ENCODE measurements around the gene BEX1.
"Not testable (repeated sequence)": the region's sequence is repeated elsewhere in the genome, so short reads cannot be mapped to it uniquely, and the experiment has no call there.

Gene BEX1

DNA sequence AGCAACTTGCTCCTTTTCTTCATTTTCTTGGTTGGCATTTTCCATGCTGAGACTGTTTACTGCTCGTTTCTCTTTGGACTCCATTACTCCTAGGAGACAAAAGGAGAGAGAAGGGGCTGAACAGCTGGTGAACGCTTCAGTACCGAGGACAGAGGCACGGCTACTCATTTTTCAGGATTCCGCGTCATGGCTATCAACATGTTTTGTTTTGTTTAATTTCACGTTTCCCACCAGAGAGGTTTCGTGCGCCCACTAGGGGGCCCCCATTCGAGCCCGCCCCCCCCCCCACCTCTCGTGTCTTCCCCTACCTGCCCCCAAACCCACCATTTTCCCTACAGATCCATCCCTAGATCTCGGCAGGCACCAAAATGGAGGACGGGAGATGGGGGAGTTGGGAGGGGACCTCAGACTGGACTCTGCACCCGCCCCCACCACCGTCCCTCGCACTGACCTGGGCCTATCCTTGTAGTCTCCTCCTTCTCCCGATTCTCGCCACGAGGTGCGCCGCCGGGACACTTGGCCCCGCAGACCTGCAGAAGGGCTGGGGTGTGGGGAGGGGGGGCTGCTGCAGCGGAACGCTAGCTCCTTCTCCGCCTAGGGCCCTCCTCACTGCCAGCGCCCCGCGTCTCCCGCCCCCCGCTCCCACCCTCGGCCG is 653 bp downstream of the BEX1 start:
- ChIA-PET POLR2A (no interaction called here), CTCF (no interaction called here)
- TF ChIP-seq ZNF384 (IDR thresholded peaks at IDR 0.05), result no peak
- no peak for TF ChIP-seq L3MBTL2 (conservative IDR thresholded peaks at IDR 0.05)
- TF ChIP-seq FOXA1 (IDR thresholded peaks at IDR 0.05), result no peak
- TF ChIP-seq LEF1 (IDR thresholded peaks at IDR 0.05; ENCODE audit: borderline replicate concordance), result no peak
- no peak for TF ChIP-seq BHLHE40 (IDR thresholded peaks at IDR 0.05; ENCODE audit: borderline replicate concordance)
- no peak for DNase-seq (ENCODE audit: extremely low spot score)

DNA sequence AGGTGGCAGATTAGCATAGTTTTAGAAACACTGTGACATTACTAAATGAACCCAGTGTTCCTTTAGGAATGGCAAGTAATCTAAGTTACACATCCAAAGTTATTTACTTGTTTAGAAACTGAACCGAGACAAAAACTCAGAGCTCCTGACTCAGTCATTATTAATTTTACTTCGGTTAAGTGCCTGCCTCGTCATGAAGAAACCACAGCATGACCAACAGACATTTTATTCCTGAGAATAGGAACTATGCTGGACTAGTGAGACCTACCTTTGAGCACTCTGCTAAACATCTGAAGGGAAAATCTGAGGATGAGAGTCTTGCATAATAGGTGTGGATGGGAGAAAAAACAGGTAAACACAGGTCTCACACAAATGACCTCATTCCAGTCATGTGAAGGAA is 2.5 kb downstream of the BEX1 start:
- ChIA-PET POLR2A (no interaction called here), CTCF (interaction anchor here (0.6 kb wide), 2 partner anchors 61 to 337 kb away, joined by 3 to 8 read pairs; no protein-coding TSS in a partner anchor)
- TF ChIP-seq LEF1 (IDR thresholded peaks at IDR 0.05; ENCODE audit: borderline replicate concordance) (no peak), ELF4 (IDR thresholded peaks at IDR 0.05) (no peak), SP1 (IDR thresholded peaks at IDR 0.05) (no peak), BHLHE40 (IDR thresholded peaks at IDR 0.05; ENCODE audit: borderline replicate concordance) (no peak), L3MBTL2 (conservative IDR thresholded peaks at IDR 0.05) (no peak), CTBP1 (IDR thresholded peaks at IDR 0.05; ENCODE audit: borderline replicate concordance) (no peak), FOXK2 (IDR thresholded peaks at IDR 0.05) (no peak), HDGF (IDR thresholded peaks at IDR 0.05; ENCODE audit: borderline replicate concordance) (no peak), TARDBP (IDR thresholded peaks at IDR 0.05) (no peak), NFRKB (IDR thresholded peaks at IDR 0.05) (no peak)
- TF ChIP-seq, protein P1, sequence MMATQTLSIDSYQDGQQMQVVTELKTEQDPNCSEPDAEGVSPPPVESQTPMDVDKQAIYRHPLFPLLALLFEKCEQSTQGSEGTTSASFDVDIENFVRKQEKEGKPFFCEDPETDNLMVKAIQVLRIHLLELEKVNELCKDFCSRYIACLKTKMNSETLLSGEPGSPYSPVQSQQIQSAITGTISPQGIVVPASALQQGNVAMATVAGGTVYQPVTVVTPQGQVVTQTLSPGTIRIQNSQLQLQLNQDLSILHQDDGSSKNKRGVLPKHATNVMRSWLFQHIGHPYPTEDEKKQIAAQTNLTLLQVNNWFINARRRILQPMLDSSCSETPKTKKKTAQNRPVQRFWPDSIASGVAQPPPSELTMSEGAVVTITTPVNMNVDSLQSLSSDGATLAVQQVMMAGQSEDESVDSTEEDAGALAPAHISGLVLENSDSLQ (IDR thresholded peaks at IDR 0.05), result no peak
- DNase-seq (ENCODE audit: extremely low spot score), result no peak

DNA sequence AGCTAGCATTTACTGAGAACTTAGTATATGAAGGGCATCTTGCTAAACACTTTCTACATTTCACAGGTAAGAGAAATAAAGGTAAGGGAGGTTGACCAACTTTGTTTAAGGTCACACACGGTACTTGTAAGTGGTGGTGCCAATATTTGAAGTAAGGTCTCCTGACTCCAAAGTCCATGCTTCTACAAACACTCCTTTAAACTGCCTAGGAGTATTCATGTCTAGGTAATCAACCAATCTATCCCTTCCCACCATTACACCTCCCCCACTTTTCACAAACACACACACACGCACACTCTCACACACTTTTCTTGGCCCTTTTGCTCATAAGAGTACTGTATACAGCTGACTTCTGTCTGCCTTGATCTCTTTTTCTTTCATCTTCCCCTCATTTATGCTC is 7.1 kb downstream of the BEX1 start:
- CTCF ChIA-PET, result no interaction called here
- DNase-seq (ENCODE audit: extremely low spot score), result no peak
- TF ChIP-seq ELF4 (IDR thresholded peaks at IDR 0.05), result no peak
- TF ChIP-seq L3MBTL2 (conservative IDR thresholded peaks at IDR 0.05), result no peak
- no peak for TF ChIP-seq FOXK2 (IDR thresholded peaks at IDR 0.05)
- POLR2A ChIA-PET, result no interaction called here

DNA sequence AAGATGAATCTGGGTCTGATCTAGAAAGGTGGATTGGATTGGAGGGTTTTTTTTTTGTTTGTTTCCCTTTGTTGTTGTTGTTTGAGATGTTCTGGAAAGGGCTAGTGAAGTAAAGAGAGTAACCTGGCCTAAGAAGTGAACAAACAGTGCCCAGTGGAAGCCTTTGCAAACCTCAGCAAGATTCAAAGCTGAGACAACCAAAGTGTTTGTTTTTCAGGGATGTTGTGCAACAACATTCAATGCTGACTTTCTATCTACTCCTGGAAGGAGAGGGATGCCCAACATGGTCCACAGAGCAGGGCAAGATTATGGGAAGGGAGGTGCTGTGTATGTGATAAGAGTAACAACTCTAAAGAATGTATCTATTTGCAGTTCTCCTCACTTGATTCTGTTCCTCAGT is 11.3 kb downstream of the BEX1 start:
- TF ChIP-seq HDGF (IDR thresholded peaks at IDR 0.05; ENCODE audit: borderline replicate concordance) (no peak), LEF1 (IDR thresholded peaks at IDR 0.05; ENCODE audit: borderline replicate concordance) (no peak), NFRKB (IDR thresholded peaks at IDR 0.05) (no peak), CTBP1 (IDR thresholded peaks at IDR 0.05; ENCODE audit: borderline replicate concordance) (no peak), FOXK2 (IDR thresholded peaks at IDR 0.05) (no peak), L3MBTL2 (conservative IDR thresholded peaks at IDR 0.05) (no peak), ZNF384 (IDR thresholded peaks at IDR 0.05) (no peak), SP1 (IDR thresholded peaks at IDR 0.05) (no peak), ELF4 (IDR thresholded peaks at IDR 0.05) (no peak)
- TF ChIP-seq, protein P1 (IDR thresholded peaks at IDR 0.05), result no peak
- no peak for DNase-seq (ENCODE audit: extremely low spot score)
- ChIA-PET POLR2A (no interaction called here), CTCF (no interaction called here)

DNA sequence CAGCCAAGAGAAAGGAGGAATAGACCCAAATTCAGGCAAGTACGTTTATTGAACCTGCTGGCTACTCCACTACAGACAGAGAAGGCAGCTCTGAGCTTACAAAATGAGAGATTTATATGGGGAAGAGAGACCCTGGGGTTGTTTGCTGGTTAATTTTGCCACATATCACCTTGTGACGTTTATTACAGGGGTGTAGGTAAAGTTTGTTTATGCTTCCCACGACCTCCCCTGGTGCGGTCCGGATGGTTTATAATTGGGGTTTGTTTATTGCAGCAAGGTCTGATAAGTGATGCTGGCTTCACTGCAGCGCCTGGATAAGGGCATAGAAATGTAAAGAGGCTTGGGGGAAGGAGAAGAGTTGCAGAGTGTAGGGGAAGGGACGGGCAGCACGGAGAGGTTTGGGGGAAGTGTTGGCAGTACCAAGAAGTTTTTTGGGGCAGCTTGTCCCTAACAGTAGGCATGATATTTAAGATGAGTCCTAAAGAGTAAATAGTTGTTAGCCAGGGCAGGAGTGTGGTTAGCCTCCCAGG is 12.6 kb downstream of the BEX1 start:
- no peak for DNase-seq (ENCODE audit: extremely low spot score)
- ChIA-PET CTCF (interaction anchor here (0.6 to 1.2 kb wide), 2 partner anchors 100 to 832 kb away, joined by 3 to 4 read pairs; no protein-coding TSS in a partner anchor), POLR2A (no interaction called here)
- TF ChIP-seq CTBP1 (IDR thresholded peaks at IDR 0.05; ENCODE audit: borderline replicate concordance) (peak; percentile 18; the same call in 1 of the 2 replicates), TARDBP (IDR thresholded peaks at IDR 0.05) (no peak)
- TF ChIP-seq, protein P1 (IDR thresholded peaks at IDR 0.05), result peak; percentile 57; the same call in 1 of the 2 replicates

DNA sequence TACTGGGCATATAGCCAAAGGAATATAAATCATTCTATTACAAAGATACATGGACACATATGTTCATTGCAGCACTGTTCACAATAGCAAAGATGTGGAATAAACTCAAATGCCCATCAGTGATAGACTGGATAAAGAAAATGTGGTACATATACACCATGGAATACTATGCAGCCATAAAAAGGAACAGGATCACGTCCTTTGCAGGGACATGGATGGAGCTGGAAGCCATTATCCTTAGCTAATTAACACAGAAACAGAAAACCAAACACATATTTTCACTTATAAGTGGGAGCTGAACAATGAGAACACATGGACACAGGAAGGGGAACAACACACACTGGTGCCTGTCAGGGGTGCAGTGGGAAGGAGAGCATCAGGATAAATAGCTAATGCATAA is 30.6 kb downstream of the BEX1 start:
- CTCF ChIA-PET; POLR2A ChIA-PET; DNase-seq (ENCODE audit: extremely low spot score): not testable (repeated sequence)

DNA sequence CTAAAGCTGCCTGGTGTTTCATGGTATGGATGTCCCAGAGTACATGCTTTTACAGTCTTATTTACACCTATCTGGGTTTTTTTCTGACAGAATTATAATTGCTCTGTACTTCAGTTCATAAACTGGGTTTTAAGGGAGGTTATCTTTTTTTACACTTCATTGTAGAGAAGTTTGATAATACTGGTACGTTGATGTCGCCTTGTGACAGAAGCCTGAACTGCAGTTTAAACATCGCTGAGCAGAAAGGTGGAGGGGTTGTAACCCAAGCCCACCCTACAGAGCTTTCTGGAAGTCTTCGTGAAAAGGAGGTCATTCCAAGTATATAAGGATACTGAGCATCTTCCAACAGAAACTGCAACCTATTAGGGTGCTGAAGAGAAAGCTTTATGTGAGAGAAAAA is 46.4 kb downstream of the BEX1 start:
- ChIA-PET CTCF (interaction anchor here (1.4 kb wide), 1 partner anchor 66 kb away, joined by 8 read pairs; no protein-coding TSS in a partner anchor), POLR2A (no interaction called here)
- TF ChIP-seq ELF4 (IDR thresholded peaks at IDR 0.05) (no peak), FOXK2 (IDR thresholded peaks at IDR 0.05) (no peak), LEF1 (IDR thresholded peaks at IDR 0.05; ENCODE audit: borderline replicate concordance) (no peak), FOXM1 (IDR thresholded peaks at IDR 0.05; ENCODE audit: borderline replicate concordance) (no peak), SP1 (IDR thresholded peaks at IDR 0.05) (no peak), L3MBTL2 (conservative IDR thresholded peaks at IDR 0.05) (no peak), ZNF384 (IDR thresholded peaks at IDR 0.05) (no peak), BHLHE40 (IDR thresholded peaks at IDR 0.05; ENCODE audit: borderline replicate concordance) (no peak), NFRKB (IDR thresholded peaks at IDR 0.05) (no peak), HDGF (IDR thresholded peaks at IDR 0.05; ENCODE audit: borderline replicate concordance) (no peak), TARDBP (IDR thresholded peaks at IDR 0.05) (no peak), ARNT (IDR thresholded peaks at IDR 0.05) (no peak), CTBP1 (IDR thresholded peaks at IDR 0.05; ENCODE audit: borderline replicate concordance) (no peak), FOXA1 (IDR thresholded peaks at IDR 0.05) (no peak), SUZ12 (IDR thresholded peaks at IDR 0.05) (no peak)
- TF ChIP-seq, protein P1 (IDR thresholded peaks at IDR 0.05), result no peak
- DNase-seq (ENCODE audit: extremely low spot score), result no peak
